A673 (cell line): ENCODE data around the gene SHISA9. TPM values are rescaled to one million over a fixed set of nuclear protein-coding genes. Genes with fewer than 3 reads are reported as not detected.

Source experiments
- BruUV-seq: library from RNA; stranded (reverse); fragments of 400-500 nt; replicated peaks from 2 replicates; lab custom pipeline; 2021; lab: Mats Ljungman, UMichigan
- CTCF ChIA-PET: fragments of 300-600 bp; sonication (Branson Sonifier 250); formaldehyde crosslinking; loops from one replicate; lab custom pipeline; 2022; ENCODE audit warnings: antibody characterized with exemption; lab: Charles Lee
- POLR2A ChIA-PET: fragments of 300-600 bp; sonication (Branson Sonifier 250); formaldehyde crosslinking; loops from one replicate; lab custom pipeline; 2022; ENCODE audit warnings: antibody characterized with exemption; ENCODE audit not compliant: low non-redundant PET; lab: Charles Lee
- DNase-seq: peaks from one replicate; pipeline ENCODE4 v3.0.0-alpha.2; 2015; ENCODE audit warnings: low spot score
- H3K27ac ChIP-seq: fragments of 200-600 bp; sonication (generic); 2 replicates; pipeline ENCODE4 v1.5.1; 2016; ENCODE audit warnings: mixed run types, low read depth, mild to moderate bottlenecking, mixed read lengths, antibody characterized with exemption, low read length; ENCODE audit not compliant: poor library complexity, severe bottlenecking
- H3K27me3 ChIP-seq: fragments of 200-600 bp; sonication (generic); replicated peaks from 2 replicates; pipeline ENCODE4 v1.6.1; 2017; ENCODE audit warnings: mixed run types, low read depth, mild to moderate bottlenecking, mixed read lengths, antibody characterized with exemption, low read length; ENCODE audit not compliant: insufficient read depth, poor library complexity
- H3K36me3 ChIP-seq: fragments of 200-600 bp; sonication (generic); 2 replicates; pipeline ENCODE4 v1.6.1; 2016; ENCODE audit warnings: mixed run types, mild to moderate bottlenecking, mixed read lengths, antibody characterized with exemption, low read length; ENCODE audit not compliant: insufficient read depth, poor library complexity, severe bottlenecking
- H3K4me1 ChIP-seq: fragments of 200-600 bp; sonication (generic); 2 replicates; pipeline ENCODE4 v1.6.1; 2017; ENCODE audit warnings: mixed run types, mild to moderate bottlenecking, mixed read lengths, antibody characterized with exemption, low read length; ENCODE audit not compliant: insufficient read depth, poor library complexity, severe bottlenecking
- H3K4me3 ChIP-seq: fragments of 200-600 bp; sonication (generic); 2 replicates; pipeline ENCODE4 v1.5.1; 2016; ENCODE audit warnings: low read depth, mixed run types, mild to moderate bottlenecking, mixed read lengths, low read length; ENCODE audit not compliant: poor library complexity, severe bottlenecking
- H3K9me3 ChIP-seq: fragments of 200-600 bp; sonication (generic); 2 replicates; pipeline ENCODE4 v1.6.1; 2016; ENCODE audit warnings: mixed run types, low read depth, mild to moderate bottlenecking, mixed read lengths, antibody characterized with exemption, low read length; ENCODE audit not compliant: poor library complexity, severe bottlenecking
- CTCF ChIP-seq: fragments of 300-800, 200-600 bp; sonication (generic); conservative IDR thresholded peaks from 2 replicates; pipeline ENCODE4 v1.5.1; 2017; ENCODE audit warnings: low read depth, mild to moderate bottlenecking, antibody characterized with exemption, low read length, moderate library complexity, mixed read lengths
- EZH2 ChIP-seq: fragments of 200-600 bp; sonication (generic); IDR thresholded peaks from 2 replicates; pipeline ENCODE4 v1.6.1; 2017; ENCODE audit warnings: borderline replicate concordance, low read depth, mild to moderate bottlenecking, mixed read lengths, antibody characterized with exemption, low read length; ENCODE audit not compliant: poor library complexity, severe bottlenecking
- intact Hi-C: fragments of 100-400 bp; cut with micrococcal nuclease; formaldehyde crosslinking; loops from one replicate; pipeline ENCODE4 v1.10.0; 2022; ENCODE audit not compliant: unreplicated experiment
- total RNA-seq: library from RNA; stranded (reverse); gene quantifications from 2 replicates; pipeline ENCODE4 v1.2.3, GENCODE V29; 2021

SHISA9 gene
- total RNA-seq, 1 experiment from 2014 or later: not detected

GRCh38 chr16:13143551-13143950 lies 242.2 kb downstream of the SHISA9 start:
- ChIA-PET POLR2A (no interaction called here), CTCF (no interaction called here)
- intact Hi-C loops: no loop called here
- no peak for TF ChIP-seq EZH2
- no peak for TF ChIP-seq CTCF
- Histone ChIP-seq H3K9me3 (peaks cover 13% of the 10 kb centered on the region), H3K36me3 (no peaks in the 10 kb centered on the region), H3K4me1 (no peaks in the 10 kb centered on the region), H3K27me3 (no peaks in the 10 kb centered on the region), H3K4me3 (no peak overlapping the region), H3K27ac (no peak overlapping the region)
- no peak for DNase-seq
- BruUV-seq: no TSS peak

GRCh38 chr16:13146829-13147228 lies 245.4 kb downstream of the SHISA9 start:
- Histone ChIP-seq H3K27me3 (no peaks in the 10 kb centered on the region), H3K27ac (no peak overlapping the region), H3K4me1 (no peaks in the 10 kb centered on the region), H3K9me3 (peaks cover 19% of the 10 kb centered on the region), H3K4me3 (no peak overlapping the region), H3K36me3 (no peaks in the 10 kb centered on the region)
- DNase-seq: no peak
- intact Hi-C loops: no loop called here
- POLR2A ChIA-PET: no interaction called here
- BruUV-seq: no TSS peak
- CTCF ChIA-PET: no interaction called here
- TF ChIP-seq EZH2: no peak
- TF ChIP-seq CTCF: no peak

GRCh38 chr16:13148294-13148693 lies 246.9 kb downstream of the SHISA9 start:
- no peak for TF ChIP-seq CTCF
- no peak for TF ChIP-seq EZH2
- no peak for DNase-seq
- Histone ChIP-seq H3K36me3 (no peaks in the 10 kb centered on the region), H3K4me1 (no peaks in the 10 kb centered on the region), H3K27ac (no peak overlapping the region), H3K4me3 (no peak overlapping the region), H3K27me3 (no peaks in the 10 kb centered on the region), H3K9me3 (peaks cover 19% of the 10 kb centered on the region)
- ChIA-PET CTCF (no interaction called here), POLR2A (no interaction called here)
- intact Hi-C loops: no loop called here
- no TSS peak for BruUV-seq
